H9 (cell line): Measurements from ENCODE around the gene CBX1. TPM values are rescaled to one million over a fixed set of nuclear protein-coding genes. Genes with fewer than 3 reads are reported as not detected.

ENCODE experiments used
- DNase-seq: peaks from one replicate; pipeline ENCODE4 v3.0.0-alpha.2; 2017
- H2AFZ ChIP-seq: one replicate; pipeline ENCODE4 v1.6.1; 2013; ENCODE audit warnings: mild to moderate bottlenecking, low read length, control low read depth, moderate library complexity
- H2AK5ac ChIP-seq: 2 replicates; pipeline ENCODE4 v1.6.1; 2013; ENCODE audit warnings: low read length, control low read depth, mixed read lengths; ENCODE audit not compliant: insufficient read length
- H2BK120ac ChIP-seq: one replicate; pipeline ENCODE4 v1.6.1; 2013; ENCODE audit warnings: low read depth, mild to moderate bottlenecking, low read length, control low read depth, inconsistent platforms; ENCODE audit not compliant: poor library complexity, severe bottlenecking
- H2BK12ac ChIP-seq: 2 replicates; pipeline ENCODE4 v1.6.1; 2013; ENCODE audit warnings: low read length, control low read depth, mixed read lengths, low read depth; ENCODE audit not compliant: insufficient read length
- H2BK15ac ChIP-seq: 2 replicates; pipeline ENCODE4 v1.6.1; 2013; ENCODE audit warnings: low read depth, low read length, control low read depth
- H2BK20ac ChIP-seq: one replicate; pipeline ENCODE4 v1.6.1; 2013; ENCODE audit warnings: low read depth, mild to moderate bottlenecking, low read length, control low read depth, inconsistent platforms; ENCODE audit not compliant: poor library complexity, severe bottlenecking
- H2BK5ac ChIP-seq: 2 replicates; pipeline ENCODE4 v1.6.1; 2013; ENCODE audit warnings: low read length, control low read depth, mixed read lengths; ENCODE audit not compliant: insufficient read length
- H3K14ac ChIP-seq: 2 replicates; pipeline ENCODE4 v1.6.1; 2013; ENCODE audit warnings: low read length, control low read depth; ENCODE audit not compliant: insufficient read depth
- H3K18ac ChIP-seq: 2 replicates; pipeline ENCODE4 v1.6.1; 2013; ENCODE audit warnings: low read depth, mild to moderate bottlenecking, mixed read lengths, low read length, control low read depth; ENCODE audit not compliant: insufficient read length
- H3K23ac ChIP-seq: 2 replicates; pipeline ENCODE4 v1.6.1; 2013; ENCODE audit warnings: low read length, control low read depth, mixed read lengths, low read depth; ENCODE audit not compliant: insufficient read length
- H3K23me2 ChIP-seq: 2 replicates; pipeline ENCODE4 v1.6.1; 2013; ENCODE audit warnings: low read depth, mild to moderate bottlenecking, mixed read lengths, low read length, control low read depth; ENCODE audit not compliant: insufficient read length, poor library complexity, severe bottlenecking
- H3K27ac ChIP-seq: 2 replicates; pipeline ENCODE4 v1.5.1; 2013; ENCODE audit warnings: low read length, control low read depth, mixed read lengths, low read depth; ENCODE audit not compliant: insufficient read length
- H3K27me3 ChIP-seq: 2 replicates; pipeline ENCODE4 v1.6.1; 2013; ENCODE audit warnings: low read length, control low read depth, inconsistent platforms; ENCODE audit not compliant: insufficient read depth
- H3K4ac ChIP-seq: 2 replicates; pipeline ENCODE4 v1.6.1; 2013; ENCODE audit warnings: low read depth, mild to moderate bottlenecking, control low read depth, inconsistent platforms, low read length, moderate library complexity
- H3K4me1 ChIP-seq: 2 replicates; pipeline ENCODE4 v1.6.1; 2013; ENCODE audit warnings: low read length, control low read depth, inconsistent platforms; ENCODE audit not compliant: insufficient read depth
- H3K4me2 ChIP-seq: 2 replicates; pipeline ENCODE4 v1.6.1; 2013; ENCODE audit warnings: low read length, control low read depth, mixed read lengths; ENCODE audit not compliant: insufficient read length, insufficient read depth
- H3K56ac ChIP-seq: 2 replicates; pipeline ENCODE4 v1.6.1; 2013; ENCODE audit warnings: low read depth, mild to moderate bottlenecking, mixed read lengths, low read length, control low read depth; ENCODE audit not compliant: insufficient read length
- H3K79me1 ChIP-seq: 2 replicates; pipeline ENCODE4 v1.6.1; 2013; ENCODE audit warnings: low read depth, mild to moderate bottlenecking, moderate library complexity, low read length, control low read depth, inconsistent platforms; ENCODE audit not compliant: insufficient read depth, poor library complexity, severe bottlenecking
- H3K79me2 ChIP-seq: 2 replicates; pipeline ENCODE4 v1.6.1; 2013; ENCODE audit warnings: low read length, control low read depth, inconsistent platforms; ENCODE audit not compliant: insufficient read depth
- H3K9ac ChIP-seq: 2 replicates; pipeline ENCODE4 v1.6.1; 2013; ENCODE audit warnings: low read length, control low read depth, mixed read lengths; ENCODE audit not compliant: insufficient read length; ENCODE audit errors: extremely low read depth
- H3K9me3 ChIP-seq: one replicate; pipeline ENCODE4 v1.6.1; 2013; ENCODE audit warnings: low read depth, low read length, inconsistent platforms; ENCODE audit not compliant: control insufficient read depth
- H3T11ph ChIP-seq: one replicate; pipeline ENCODE4 v1.6.1; 2013; ENCODE audit warnings: mild to moderate bottlenecking, low read length, control low read depth, inconsistent platforms
- H4K20me1 ChIP-seq: one replicate; pipeline ENCODE4 v1.6.1; 2013; ENCODE audit not compliant: control insufficient read depth, insufficient read length, insufficient read depth
- H4K5ac ChIP-seq: 2 replicates; pipeline ENCODE4 v1.6.1; 2013; ENCODE audit warnings: low read depth, mild to moderate bottlenecking, mixed read lengths, low read length, control low read depth; ENCODE audit not compliant: insufficient read length
- H4K8ac ChIP-seq: replicated peaks from 2 replicates; pipeline ENCODE4 v1.6.1; 2013; ENCODE audit warnings: low read length, control low read depth, mixed read lengths, low read depth; ENCODE audit not compliant: insufficient read length
- H4K91ac ChIP-seq: 2 replicates; pipeline ENCODE4 v1.6.1; 2013; ENCODE audit warnings: low read depth, mild to moderate bottlenecking, moderate library complexity, mixed read lengths, low read length, control low read depth; ENCODE audit not compliant: insufficient read length
- H3K27ac Mint-ChIP-seq, 3 experiments: 2 replicates in 2 of 3; 3 replicates in 1 of 3; pipeline ENCODE4 v1.8.0; 2020 to 2021; ENCODE audit warnings: mixed read lengths in 3 of 3, mild to moderate bottlenecking in 1 of 3, moderate library complexity in 1 of 3
- H3K27me3 Mint-ChIP-seq: 2 replicates; pipeline ENCODE4 v1.8.0; 2021; ENCODE audit warnings: low read depth, mild to moderate bottlenecking, moderate library complexity, mixed read lengths
- H3K36me3 Mint-ChIP-seq, 3 experiments: 2 replicates in 2 of 3; 3 replicates in 1 of 3; pipeline ENCODE4 v1.8.0; 2020 to 2021; ENCODE audit warnings: low read depth in 3 of 3, mixed read lengths in 3 of 3; ENCODE audit not compliant: insufficient read depth in 1 of 3
- H3K4me1 Mint-ChIP-seq, 2 experiments: 2 replicates each; pipeline ENCODE4 v1.8.0; 2020; ENCODE audit warnings: mixed read lengths in 2 of 2
- H3K4me3 Mint-ChIP-seq, 2 experiments: 2 replicates in 1 of 2; 3 replicates in 1 of 2; pipeline ENCODE4 v1.8.0; 2020 to 2021; ENCODE audit warnings: mild to moderate bottlenecking in 2 of 2, mixed read lengths in 2 of 2, moderate library complexity in 1 of 2
- H3K9me3 Mint-ChIP-seq, 2 experiments: 2 replicates in 1 of 2; 3 replicates in 1 of 2; pipeline ENCODE4 v1.8.0; 2020; ENCODE audit warnings: mild to moderate bottlenecking in 2 of 2, mixed read lengths in 2 of 2, moderate library complexity in 1 of 2
- WGBS: extraction: QIAGEN DNeasy Blood & Tissue Kit; methylation state at CpG from one replicate; pipeline ENCODE4 v1.1.7; 2013; ENCODE audit warnings: missing lambda C conversion rate, low lambda C conversion rate, mixed read lengths; ENCODE audit not compliant: insufficient read length; ENCODE audit errors: extremely low coverage; 5-methylcytosine and 5-hydroxymethylcytosine counted together
- total RNA-seq: library from RNA; stranded (reverse); gene quantifications from 2 replicates; pipeline ENCODE4 v1.2.1, GENCODE V29; 2021
- TF ChIP-seq, protein P1 (sequence below): fragments of 200-600 bp; sonication (generic); conservative IDR thresholded peaks from 3 replicates; pipeline ENCODE4 v1.8.0; 2021; ENCODE audit warnings: antibody characterized with exemption, mild to moderate bottlenecking

Gene CBX1
- total RNA-seq, 1 experiment from 2014 or later = 155 TPM

DNA sequence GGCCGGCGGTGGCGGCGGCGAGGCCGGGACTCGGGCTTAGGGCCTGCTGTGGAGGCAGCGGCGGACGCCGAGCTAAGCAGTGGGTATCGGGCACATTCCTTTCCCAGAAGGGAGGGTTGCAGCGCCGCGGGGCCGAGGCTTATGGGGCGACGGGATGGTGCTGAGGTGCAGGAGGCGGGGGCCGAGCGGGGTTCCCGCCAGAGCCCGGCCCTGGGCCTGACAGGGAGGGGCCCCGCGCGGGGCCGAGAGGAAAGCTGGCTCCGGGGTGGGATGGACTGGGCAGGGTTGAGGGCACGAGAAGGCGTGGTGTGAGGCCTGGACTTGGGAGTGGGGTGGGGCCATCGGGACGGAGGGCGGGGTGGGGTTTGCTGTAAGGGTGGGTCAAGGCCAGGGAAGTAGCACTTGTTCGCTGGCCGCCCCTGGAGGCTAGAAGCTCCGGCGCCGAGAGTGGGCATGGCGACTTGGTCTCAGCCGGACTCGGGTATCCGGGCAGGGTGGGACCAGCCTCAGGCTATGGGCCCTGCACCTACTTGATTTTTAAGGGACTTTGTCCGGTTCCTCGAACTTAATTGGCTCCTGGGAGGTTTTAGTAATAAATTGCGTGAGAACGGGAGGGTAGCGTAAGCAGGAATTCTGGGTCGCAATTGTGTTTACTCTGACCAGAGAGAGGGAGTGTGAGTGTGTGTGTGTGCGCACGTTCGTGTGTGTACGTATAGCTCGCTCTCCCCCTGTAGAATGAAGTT is 52.7 kb downstream of the CBX1 start:
- H2BK20ac ChIP-seq = no peak overlapping the region
- no peak overlapping the region for H2AK5ac ChIP-seq
- no peak overlapping the region for H4K8ac ChIP-seq
- H3K23me2 ChIP-seq = peaks cover 11% of the 10 kb centered on the region
- no peak overlapping the region for H3T11ph ChIP-seq
- no peak overlapping the region for H3K4ac ChIP-seq
- H3K4me1 Mint-ChIP-seq = peaks cover 57 to 67% of the 10 kb centered on the region in 2 experiments
- no CpG with 5 or more reads among the region's 53 CpGs for WGBS
- peak overlapping the region; percentile 95 for H3K14ac ChIP-seq
- H3K27me3 Mint-ChIP-seq = no peaks in the 10 kb centered on the region; the same call in 1 of the 2 replicates
- peak overlapping the region; percentile 82 for H3K4me2 ChIP-seq
- H4K5ac ChIP-seq = no peak overlapping the region
- no peak overlapping the region for H2BK120ac ChIP-seq
- H2BK15ac ChIP-seq = no peak overlapping the region
- no peak overlapping the region for H2BK12ac ChIP-seq
- peaks cover 20 to 29% (median 27%) of the 10 kb centered on the region in 3 experiments for H3K36me3 Mint-ChIP-seq
- no peak overlapping the region for H3K56ac ChIP-seq
- TF ChIP-seq, protein P1, sequence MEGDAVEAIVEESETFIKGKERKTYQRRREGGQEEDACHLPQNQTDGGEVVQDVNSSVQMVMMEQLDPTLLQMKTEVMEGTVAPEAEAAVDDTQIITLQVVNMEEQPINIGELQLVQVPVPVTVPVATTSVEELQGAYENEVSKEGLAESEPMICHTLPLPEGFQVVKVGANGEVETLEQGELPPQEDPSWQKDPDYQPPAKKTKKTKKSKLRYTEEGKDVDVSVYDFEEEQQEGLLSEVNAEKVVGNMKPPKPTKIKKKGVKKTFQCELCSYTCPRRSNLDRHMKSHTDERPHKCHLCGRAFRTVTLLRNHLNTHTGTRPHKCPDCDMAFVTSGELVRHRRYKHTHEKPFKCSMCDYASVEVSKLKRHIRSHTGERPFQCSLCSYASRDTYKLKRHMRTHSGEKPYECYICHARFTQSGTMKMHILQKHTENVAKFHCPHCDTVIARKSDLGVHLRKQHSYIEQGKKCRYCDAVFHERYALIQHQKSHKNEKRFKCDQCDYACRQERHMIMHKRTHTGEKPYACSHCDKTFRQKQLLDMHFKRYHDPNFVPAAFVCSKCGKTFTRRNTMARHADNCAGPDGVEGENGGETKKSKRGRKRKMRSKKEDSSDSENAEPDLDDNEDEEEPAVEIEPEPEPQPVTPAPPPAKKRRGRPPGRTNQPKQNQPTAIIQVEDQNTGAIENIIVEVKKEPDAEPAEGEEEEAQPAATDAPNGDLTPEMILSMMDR = no peak; the same call in 2 of the 3 replicates
- H3K9me3 Mint-ChIP-seq = no peaks in the 10 kb centered on the region; a peak in 1 of 5 replicates
- peak overlapping the region; percentile 41 for H3K23ac ChIP-seq
- peak overlapping the region; percentile 88 for H3K18ac ChIP-seq
- no peak overlapping the region for H2AFZ ChIP-seq
- H4K20me1 ChIP-seq = no peaks in the 10 kb centered on the region
- no peaks in the 10 kb centered on the region for H3K27me3 ChIP-seq
- peaks cover 13% of the 10 kb centered on the region; the same call in 1 of the 2 replicates for H3K4me1 ChIP-seq
- H2BK5ac ChIP-seq = no peak overlapping the region
- no peaks in the 10 kb centered on the region for H3K79me1 ChIP-seq
- peak overlapping the region; percentile 15 for H3K27ac ChIP-seq
- peak overlapping the region; percentile 82 for H3K9ac ChIP-seq
- H3K9me3 ChIP-seq = no peaks in the 10 kb centered on the region
- H3K27ac Mint-ChIP-seq = peak overlapping the region; percentile 95 to 100 (median 97)
- DNase-seq = peak; percentile 95
- peak overlapping the region; percentile 89 to 94 for H3K4me3 Mint-ChIP-seq
- H4K91ac ChIP-seq = no peak overlapping the region
- peaks cover 14% of the 10 kb centered on the region; the same call in 1 of the 2 replicates for H3K79me2 ChIP-seq
